ENCODE results near the gene PAFAH2.

PAFAH2 gene

GRCh38 chr1:25922971-25923552 lies 74.8 kb downstream of the PAFAH2 start:
- peaks cover 0 to 27% of the 10 kb centered on the region in 2 donors for H3K4me1 ChIP-seq (ENCODE audit: control insufficient read depth in 1 of 2, insufficient read depth in 2 of 2, low read length in 2 of 2)
- H3K27ac ChIP-seq (ENCODE audit: low read length) = peak overlapping the region; percentile 23
- H3K27me3 ChIP-seq (ENCODE audit: low read depth, low read length) = peaks cover 5% of the 10 kb centered on the region
- no peaks in the 10 kb centered on the region for H3K36me3 ChIP-seq (ENCODE audit: control insufficient read depth in 1 of 2, insufficient read depth in 2 of 2, low read length in 2 of 2)
- peak overlapping the region; percentile 69 to 78 for H3K4me3 ChIP-seq (ENCODE audit: low read depth in 1 of 2, low read length in 2 of 2)
- no peaks in the 10 kb centered on the region for H3K9me3 ChIP-seq (ENCODE audit: control insufficient read depth in 1 of 2, low read length in 2 of 2)

DNA sequence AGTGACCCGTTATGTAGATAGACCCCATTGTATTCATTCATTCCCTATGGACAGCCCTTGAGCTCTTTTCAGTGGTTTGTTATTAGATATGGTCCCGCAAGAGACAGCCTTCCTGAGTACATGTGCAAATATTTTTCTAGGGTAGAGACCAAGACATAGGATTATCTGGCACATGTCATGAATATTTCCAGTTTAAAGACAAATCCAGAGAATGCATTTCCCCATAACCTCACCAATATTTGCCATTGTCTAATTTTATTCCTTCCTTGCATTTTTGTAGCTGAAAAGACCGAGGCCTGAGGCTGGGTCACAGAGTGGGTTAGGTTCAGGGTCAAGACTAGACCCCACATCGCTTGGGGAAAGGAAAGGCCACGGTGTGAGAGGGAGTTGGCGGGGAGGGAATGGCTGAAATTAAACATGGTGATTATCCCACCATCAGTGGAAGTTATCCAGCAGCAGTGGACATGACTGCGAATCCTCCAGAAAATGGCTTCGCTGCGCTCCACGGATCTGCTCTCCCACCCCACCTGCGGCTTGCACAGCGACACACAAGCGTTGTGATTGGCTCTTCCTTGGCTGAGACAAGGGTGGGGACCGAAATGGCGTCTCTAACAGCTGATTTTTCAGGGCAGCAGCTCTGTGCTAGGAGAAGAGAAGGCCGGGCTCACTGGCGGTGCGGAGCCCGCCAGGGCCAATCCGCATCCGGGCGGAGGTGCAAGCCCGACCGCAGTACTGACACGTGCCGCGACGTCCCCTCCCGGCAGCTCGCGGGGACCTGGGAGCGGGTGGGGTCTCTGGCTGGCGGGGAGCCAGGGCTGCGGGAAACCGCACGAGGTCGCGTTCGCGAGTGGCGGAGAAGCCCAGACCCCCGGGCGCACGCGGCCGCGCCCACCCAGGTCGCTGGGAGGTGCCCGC lies 75.5 kb downstream of the PAFAH2 start:
- H3K9me3 ChIP-seq (ENCODE audit: control insufficient read depth in 1 of 2, low read length in 2 of 2) = no peaks in the 10 kb centered on the region
- H3K36me3 ChIP-seq (ENCODE audit: control insufficient read depth in 1 of 2, insufficient read depth in 2 of 2, low read length in 2 of 2) = no peaks in the 10 kb centered on the region
- peak overlapping the region; percentile 69 to 78 for H3K4me3 ChIP-seq (ENCODE audit: low read depth in 1 of 2, low read length in 2 of 2)
- H3K27me3 ChIP-seq (ENCODE audit: low read depth, low read length) = peaks cover 5% of the 10 kb centered on the region
- peaks cover 0 to 27% of the 10 kb centered on the region in 2 donors for H3K4me1 ChIP-seq (ENCODE audit: control insufficient read depth in 1 of 2, insufficient read depth in 2 of 2, low read length in 2 of 2)
- H3K27ac ChIP-seq (ENCODE audit: low read length) = peak overlapping the region; percentile 23

DNA sequence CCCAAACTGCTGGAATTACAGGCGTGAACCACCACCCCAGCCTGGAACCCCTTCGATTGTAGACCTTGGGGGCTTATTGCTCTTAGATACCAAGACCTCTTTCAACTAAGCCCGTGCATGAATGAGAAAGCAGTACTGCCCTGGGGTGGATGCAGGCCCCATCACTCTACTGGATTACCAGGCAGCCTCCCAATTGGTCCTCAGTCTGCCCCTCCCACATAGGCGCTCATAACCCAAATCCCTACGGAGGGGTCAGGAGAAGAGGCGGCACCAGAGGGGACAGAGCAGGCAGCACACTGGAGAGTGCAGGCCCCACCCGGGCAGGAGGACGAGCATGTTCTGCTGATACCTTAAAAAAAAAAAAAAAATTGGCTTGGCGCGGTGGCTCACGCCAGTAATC lies 79.2 kb downstream of the PAFAH2 start:
- Histone ChIP-seq H3K9me3 (ENCODE audit: control insufficient read depth in 1 of 2, low read length in 2 of 2) (no peaks in the 10 kb centered on the region), H3K36me3 (ENCODE audit: control insufficient read depth in 1 of 2, insufficient read depth in 2 of 2, low read length in 2 of 2) (no peaks in the 10 kb centered on the region), H3K27me3 (ENCODE audit: low read depth, low read length) (peaks cover 5% of the 10 kb centered on the region), H3K4me1 (ENCODE audit: control insufficient read depth in 1 of 2, insufficient read depth in 2 of 2, low read length in 2 of 2) (peaks cover 0 to 13% of the 10 kb centered on the region in 2 donors), H3K4me3 (ENCODE audit: low read depth in 1 of 2, low read length in 2 of 2) (no peak overlapping the region), H3K27ac (ENCODE audit: low read length) (no peak overlapping the region)

GRCh38 chr1:25917996-25918395 lies 79.9 kb downstream of the PAFAH2 start:
- no peaks in the 10 kb centered on the region for H3K9me3 ChIP-seq (ENCODE audit: control insufficient read depth in 1 of 2, low read length in 2 of 2)
- H3K27ac ChIP-seq (ENCODE audit: low read length) = no peak overlapping the region
- H3K4me1 ChIP-seq (ENCODE audit: control insufficient read depth in 1 of 2, insufficient read depth in 2 of 2, low read length in 2 of 2) = peaks cover 0 to 8% of the 10 kb centered on the region in 2 donors
- no peak overlapping the region for H3K4me3 ChIP-seq (ENCODE audit: low read depth in 1 of 2, low read length in 2 of 2)
- no peaks in the 10 kb centered on the region for H3K27me3 ChIP-seq (ENCODE audit: low read depth, low read length)
- H3K36me3 ChIP-seq (ENCODE audit: control insufficient read depth in 1 of 2, insufficient read depth in 2 of 2, low read length in 2 of 2) = no peaks in the 10 kb centered on the region

DNA sequence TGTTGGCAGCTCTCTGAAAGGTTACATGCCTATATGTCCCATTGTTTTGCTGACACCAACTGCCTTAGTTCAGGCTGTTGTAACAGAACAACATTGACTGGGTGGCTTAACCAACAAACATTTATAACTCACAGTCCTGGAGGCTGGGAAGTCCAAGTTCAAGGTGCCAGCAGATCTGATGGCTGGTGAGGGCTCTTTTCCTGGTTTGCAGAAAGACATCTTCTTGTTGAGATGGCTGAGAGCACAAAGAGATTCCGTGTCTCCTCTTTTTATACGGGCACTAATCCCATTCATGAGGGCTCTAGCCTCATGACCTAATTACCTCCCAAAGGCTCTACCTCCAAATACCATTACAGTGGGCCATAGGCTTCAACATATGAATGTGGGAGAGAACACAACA lies 81.4 kb downstream of the PAFAH2 start:
- no peaks in the 10 kb centered on the region for H3K4me1 ChIP-seq (ENCODE audit: control insufficient read depth in 1 of 2, insufficient read depth in 2 of 2, low read length in 2 of 2)
- no peak overlapping the region for H3K4me3 ChIP-seq (ENCODE audit: low read depth in 1 of 2, low read length in 2 of 2)
- no peaks in the 10 kb centered on the region for H3K36me3 ChIP-seq (ENCODE audit: control insufficient read depth in 1 of 2, insufficient read depth in 2 of 2, low read length in 2 of 2)
- H3K9me3 ChIP-seq (ENCODE audit: control insufficient read depth in 1 of 2, low read length in 2 of 2) = no peaks in the 10 kb centered on the region
- no peaks in the 10 kb centered on the region for H3K27me3 ChIP-seq (ENCODE audit: low read depth, low read length)
- H3K27ac ChIP-seq (ENCODE audit: low read length) = no peak overlapping the region

- Histone ChIP-seq H3K36me3 (ENCODE audit: control insufficient read depth in 1 of 2, insufficient read depth in 2 of 2, low read length in 2 of 2) (no peaks in the 10 kb centered on the region), H3K27ac (ENCODE audit: low read length) (no peak overlapping the region), H3K9me3 (ENCODE audit: control insufficient read depth in 1 of 2, low read length in 2 of 2) (no peaks in the 10 kb centered on the region), H3K27me3 (ENCODE audit: low read depth, low read length) (no peaks in the 10 kb centered on the region), H3K4me1 (ENCODE audit: control insufficient read depth in 1 of 2, insufficient read depth in 2 of 2, low read length in 2 of 2) (no peaks in the 10 kb centered on the region), H3K4me3 (ENCODE audit: low read depth in 1 of 2, low read length in 2 of 2) (no peak overlapping the region)
These were observed 83.5 kb downstream of the PAFAH2 start for GRCh38 chr1:25914074-25914995.

GRCh38 chr1:25913206-25913605 lies 84.7 kb downstream of the PAFAH2 start:
- no peaks in the 10 kb centered on the region for H3K9me3 ChIP-seq (ENCODE audit: control insufficient read depth in 1 of 2, low read length in 2 of 2)
- H3K4me1 ChIP-seq (ENCODE audit: control insufficient read depth in 1 of 2, insufficient read depth in 2 of 2, low read length in 2 of 2) = no peaks in the 10 kb centered on the region
- H3K27me3 ChIP-seq (ENCODE audit: low read depth, low read length) = no peaks in the 10 kb centered on the region
- no peak overlapping the region for H3K27ac ChIP-seq (ENCODE audit: low read length)
- no peak overlapping the region for H3K4me3 ChIP-seq (ENCODE audit: low read depth in 1 of 2, low read length in 2 of 2)
- no peaks in the 10 kb centered on the region for H3K36me3 ChIP-seq (ENCODE audit: control insufficient read depth in 1 of 2, insufficient read depth in 2 of 2, low read length in 2 of 2)

- Histone ChIP-seq H3K9me3 (ENCODE audit: control insufficient read depth in 1 of 2, low read length in 2 of 2) (no peaks in the 10 kb centered on the region), H3K4me1 (ENCODE audit: control insufficient read depth in 1 of 2, insufficient read depth in 2 of 2, low read length in 2 of 2) (no peaks in the 10 kb centered on the region), H3K36me3 (ENCODE audit: control insufficient read depth in 1 of 2, insufficient read depth in 2 of 2, low read length in 2 of 2) (no peaks in the 10 kb centered on the region), H3K4me3 (ENCODE audit: low read depth in 1 of 2, low read length in 2 of 2) (no peak overlapping the region), H3K27me3 (ENCODE audit: low read depth, low read length) (no peaks in the 10 kb centered on the region), H3K27ac (ENCODE audit: low read length) (no peak overlapping the region)
These were observed 85.6 kb downstream of the PAFAH2 start for GRCh38 chr1:25912076-25912831.

GRCh38 chr1:25911162-25911561 lies 86.7 kb downstream of the PAFAH2 start:
- H3K4me1 ChIP-seq (ENCODE audit: control insufficient read depth in 1 of 2, insufficient read depth in 2 of 2, low read length in 2 of 2) = peaks cover 0 to 8% of the 10 kb centered on the region in 2 donors
- H3K9me3 ChIP-seq (ENCODE audit: control insufficient read depth in 1 of 2, low read length in 2 of 2) = no peaks in the 10 kb centered on the region
- H3K27me3 ChIP-seq (ENCODE audit: low read depth, low read length) = no peaks in the 10 kb centered on the region
- H3K36me3 ChIP-seq (ENCODE audit: control insufficient read depth in 1 of 2, insufficient read depth in 2 of 2, low read length in 2 of 2) = no peaks in the 10 kb centered on the region
- no peak overlapping the region for H3K27ac ChIP-seq (ENCODE audit: low read length)
- H3K4me3 ChIP-seq (ENCODE audit: low read depth in 1 of 2, low read length in 2 of 2) = no peak overlapping the region
